ENCODE results near the gene PNKD.

The PNKD gene

GRCh38 chr2:218374795-218375194 is 104.5 kb downstream of the PNKD start:
- in situ Hi-C loops (cut with HindIII; ENCODE audit: low pct_ligation_motif_present, low pct_unique_long_range_greater_than_20kb, low sequenced_read_pairs): no loop called here
- no peak for DNase-seq

DNA sequence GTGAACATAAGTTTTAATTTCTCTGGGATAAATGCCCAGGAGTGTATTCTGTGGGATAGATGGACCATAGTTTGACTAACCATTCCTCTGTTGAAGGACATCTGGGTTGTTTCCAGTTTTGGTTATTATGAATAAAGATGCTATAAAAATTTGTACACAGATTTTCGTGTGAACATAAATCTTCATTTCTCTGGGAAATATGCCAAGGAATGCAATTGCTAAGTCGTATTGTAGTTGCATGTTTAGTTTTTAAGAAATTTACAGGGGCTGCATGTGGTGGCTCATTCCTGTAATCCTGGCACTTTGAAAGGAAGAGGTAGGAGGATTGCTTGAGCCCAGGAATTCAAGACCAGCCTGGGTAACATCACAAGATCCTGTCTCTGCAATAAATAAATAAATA is 104.9 kb downstream of the PNKD start:
- in situ Hi-C loops (cut with HindIII; ENCODE audit: low pct_ligation_motif_present, low pct_unique_long_range_greater_than_20kb, low sequenced_read_pairs): no loop called here
- no peak for DNase-seq

DNA sequence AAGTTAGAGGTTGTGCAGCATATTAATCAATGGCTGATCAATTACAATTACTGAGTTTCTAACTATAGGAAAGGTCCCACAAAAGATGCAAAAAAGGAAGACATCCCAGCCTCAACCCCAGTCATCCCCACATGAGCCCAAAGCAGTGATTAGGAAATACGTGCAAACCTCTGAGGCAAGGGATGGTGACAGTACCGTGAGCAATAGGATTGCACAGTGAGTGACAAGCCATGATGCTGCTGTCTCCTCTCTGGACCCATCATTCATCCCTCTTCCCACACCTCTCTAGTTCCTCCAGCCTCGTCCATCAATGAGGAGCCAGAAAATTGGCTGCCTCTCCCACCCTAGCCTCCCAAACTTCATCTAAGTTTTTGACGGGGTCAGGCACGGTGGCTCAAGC is 107.7 kb downstream of the PNKD start:
- in situ Hi-C loops (cut with HindIII; ENCODE audit: low pct_ligation_motif_present, low pct_unique_long_range_greater_than_20kb, low sequenced_read_pairs): no loop called here
- no peak for DNase-seq

- in situ Hi-C loops (cut with HindIII; ENCODE audit: low pct_ligation_motif_present, low pct_unique_long_range_greater_than_20kb, low sequenced_read_pairs): no loop called here
- no peak for DNase-seq
These were observed 111.6 kb downstream of the PNKD start, which contains the start of gene SLC11A1 for GRCh38 chr2:218381916-218382366. Gene SLC11A1, plus strand, starts transcription at chr2:218382273. Its CDS starts 96 bp downstream, at chr2:218382369.

DNA sequence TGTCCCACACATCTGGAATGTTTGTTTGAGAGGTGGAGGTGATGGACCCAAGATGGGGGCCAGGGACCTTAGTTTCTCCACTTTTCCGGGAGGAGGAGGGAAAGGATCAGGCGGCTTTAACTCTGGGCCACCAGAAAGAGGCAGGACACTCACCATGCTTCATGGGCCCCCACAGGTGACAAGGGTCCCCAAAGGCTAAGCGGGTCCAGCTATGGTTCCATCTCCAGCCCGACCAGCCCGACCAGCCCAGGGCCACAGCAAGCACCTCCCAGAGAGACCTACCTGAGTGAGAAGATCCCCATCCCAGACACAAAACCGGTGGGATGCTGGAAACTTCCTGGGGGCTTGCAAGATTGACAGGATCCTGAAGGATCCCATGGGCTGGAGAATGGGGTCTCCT is 112.5 kb downstream of the PNKD start:
- in situ Hi-C loops (cut with HindIII; ENCODE audit: low pct_ligation_motif_present, low pct_unique_long_range_greater_than_20kb, low sequenced_read_pairs): no loop called here
- DNase-seq: no peak

- in situ Hi-C loops (cut with HindIII; ENCODE audit: low pct_ligation_motif_present, low pct_unique_long_range_greater_than_20kb, low sequenced_read_pairs): no loop called here
- DNase-seq: no peak
These were observed 113.7 kb downstream of the PNKD start for GRCh38 chr2:218383892-218384519.

- in situ Hi-C loops (cut with HindIII; ENCODE audit: low pct_ligation_motif_present, low pct_unique_long_range_greater_than_20kb, low sequenced_read_pairs): no loop called here
- no peak for DNase-seq
These were observed 114.7 kb downstream of the PNKD start for GRCh38 chr2:218384975-218385374.

GRCh38 chr2:218386505-218387368 is 116.4 kb downstream of the PNKD start:
- in situ Hi-C loops (cut with HindIII; ENCODE audit: low pct_ligation_motif_present, low pct_unique_long_range_greater_than_20kb, low sequenced_read_pairs): no loop called here
- no peak for DNase-seq

- in situ Hi-C loops (cut with HindIII; ENCODE audit: low pct_ligation_motif_present, low pct_unique_long_range_greater_than_20kb, low sequenced_read_pairs): no loop called here
- no peak for DNase-seq
These were observed 117.3 kb downstream of the PNKD start for GRCh38 chr2:218387369-218388194.

- in situ Hi-C loops (cut with HindIII; ENCODE audit: low pct_ligation_motif_present, low pct_unique_long_range_greater_than_20kb, low sequenced_read_pairs): no loop called here
- DNase-seq: no peak
These were observed 119.2 kb downstream of the PNKD start for GRCh38 chr2:218389333-218390150.

DNA sequence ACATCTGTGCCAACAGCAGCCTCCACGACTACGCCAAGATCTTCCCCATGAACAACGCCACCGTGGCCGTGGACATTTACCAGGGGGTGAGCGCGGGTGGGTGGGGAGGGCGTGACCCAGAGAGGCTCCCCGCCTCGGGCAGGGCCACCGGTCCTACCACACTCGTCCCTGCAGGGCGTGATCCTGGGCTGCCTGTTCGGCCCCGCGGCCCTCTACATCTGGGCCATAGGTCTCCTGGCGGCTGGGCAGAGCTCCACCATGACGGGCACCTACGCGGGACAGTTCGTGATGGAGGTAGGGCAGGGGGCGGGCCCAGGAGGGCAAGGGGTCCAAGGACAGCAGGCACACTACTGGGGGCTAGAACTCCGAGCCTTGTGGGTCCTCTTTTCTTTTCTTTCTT is 120.9 kb downstream of the PNKD start:
- no peak for DNase-seq
- in situ Hi-C loops (cut with HindIII; ENCODE audit: low pct_ligation_motif_present, low pct_unique_long_range_greater_than_20kb, low sequenced_read_pairs): no loop called here

- DNase-seq: no peak
- in situ Hi-C loops (cut with HindIII; ENCODE audit: low pct_ligation_motif_present, low pct_unique_long_range_greater_than_20kb, low sequenced_read_pairs): no loop called here
These were observed 122.1 kb downstream of the PNKD start for GRCh38 chr2:218392459-218392858.

DNA sequence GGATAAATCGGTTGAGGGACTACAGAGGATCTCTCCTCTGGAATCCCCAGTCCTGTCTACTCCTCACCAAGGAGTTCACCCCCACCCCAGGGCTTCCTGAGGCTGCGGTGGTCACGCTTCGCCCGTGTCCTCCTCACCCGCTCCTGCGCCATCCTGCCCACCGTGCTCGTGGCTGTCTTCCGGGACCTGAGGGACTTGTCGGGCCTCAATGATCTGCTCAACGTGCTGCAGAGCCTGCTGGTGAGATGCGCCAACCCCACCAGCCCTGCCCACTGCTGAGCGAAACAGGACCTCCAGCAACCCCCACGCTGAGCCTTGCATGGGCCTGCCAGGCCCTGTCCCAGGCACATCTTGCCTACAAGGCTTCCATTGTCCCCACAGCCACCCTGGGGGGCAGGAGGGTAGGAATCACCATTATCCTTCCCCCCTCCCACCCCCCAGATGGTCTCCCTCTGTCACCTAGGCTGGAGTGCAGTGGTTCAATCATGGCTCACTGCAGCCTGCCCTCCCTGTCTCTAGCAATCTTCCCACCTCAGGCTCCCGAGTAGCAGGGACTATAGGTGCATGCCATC is 122.7 kb downstream of the PNKD start:
- in situ Hi-C loops (cut with HindIII; ENCODE audit: low pct_ligation_motif_present, low pct_unique_long_range_greater_than_20kb, low sequenced_read_pairs): no loop called here
- no peak for DNase-seq

DNA sequence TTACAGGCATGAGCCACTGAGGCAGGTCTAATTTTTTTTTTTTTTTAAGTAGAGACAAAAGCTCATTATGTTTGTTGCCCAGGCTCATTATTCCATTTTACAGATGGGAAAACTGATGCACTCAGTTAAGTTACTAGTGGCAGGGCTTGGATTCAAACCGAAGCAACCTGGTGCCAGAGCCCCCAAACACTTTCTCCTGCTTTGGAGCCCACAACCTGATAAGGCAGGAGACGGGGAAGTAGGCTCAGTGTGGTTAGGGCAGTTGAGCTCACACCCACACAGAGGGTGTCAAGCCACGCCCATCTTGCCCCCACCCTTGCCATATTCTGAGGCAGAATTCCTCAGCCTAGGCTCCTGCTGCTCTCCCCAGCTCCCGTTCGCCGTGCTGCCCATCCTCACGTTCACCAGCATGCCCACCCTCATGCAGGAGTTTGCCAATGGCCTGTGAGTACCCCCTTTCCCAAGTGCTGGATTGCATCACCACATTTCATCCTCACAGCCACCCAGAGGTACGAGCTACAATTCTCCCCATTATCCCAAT is 123.5 kb downstream of the PNKD start:
- DNase-seq: no peak
- in situ Hi-C loops (cut with HindIII; ENCODE audit: low pct_ligation_motif_present, low pct_unique_long_range_greater_than_20kb, low sequenced_read_pairs): no loop called here

GRCh38 chr2:218394298-218395089 is 124.2 kb downstream of the PNKD start:
- in situ Hi-C loops (cut with HindIII; ENCODE audit: low pct_ligation_motif_present, low pct_unique_long_range_greater_than_20kb, low sequenced_read_pairs): no loop called here
- DNase-seq: no peak

DNA sequence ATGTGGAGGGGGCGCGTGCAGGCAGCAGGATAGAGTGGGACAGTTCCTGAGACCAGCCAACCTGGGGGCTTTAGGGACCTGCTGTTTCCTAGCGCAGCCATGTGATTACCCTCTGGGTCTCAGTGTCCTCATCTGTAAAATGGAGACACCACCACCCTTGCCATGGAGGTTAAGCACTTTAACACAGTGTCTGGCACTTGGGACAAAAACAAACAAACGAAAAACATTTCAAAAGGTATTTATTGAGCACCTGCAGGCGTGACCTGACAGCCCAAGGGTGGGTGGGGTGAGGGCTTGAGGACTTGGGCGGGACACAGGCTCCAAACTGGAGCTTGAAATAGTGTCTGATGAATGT is 124.7 kb downstream of the PNKD start:
- in situ Hi-C loops (cut with HindIII; ENCODE audit: low pct_ligation_motif_present, low pct_unique_long_range_greater_than_20kb, low sequenced_read_pairs): no loop called here
- DNase-seq: no peak

DNA sequence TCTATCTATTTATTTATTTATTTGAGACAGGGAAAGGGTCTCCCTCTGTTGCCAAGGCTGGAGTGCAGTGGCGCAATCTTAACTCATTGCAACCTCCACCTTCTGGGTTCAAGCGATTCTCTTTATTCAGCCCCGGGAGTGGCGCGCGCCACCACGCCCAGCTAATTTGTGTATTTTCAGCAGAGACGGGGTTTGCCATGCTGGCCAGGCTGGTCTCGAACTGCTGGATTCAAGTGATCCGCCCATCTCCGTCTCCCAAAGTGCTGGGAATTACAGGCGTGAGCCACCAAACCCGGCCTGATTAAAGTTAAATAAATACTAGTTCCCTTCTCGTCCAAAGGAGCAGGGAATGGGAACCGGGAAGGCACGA is 125.1 kb downstream of the PNKD start:
- no peak for DNase-seq
- in situ Hi-C loops (cut with HindIII; ENCODE audit: low pct_ligation_motif_present, low pct_unique_long_range_greater_than_20kb, low sequenced_read_pairs): no loop called here

All from ACHN (cell line).